ENCODE data around the gene JAM3.

JAM3 gene

GRCh38 chr11:134068829-134069425 is at the start of gene JAM3:
Gene JAM3 (plus strand): TSS chr11:134069072. CDS start chr11:134069084, 12 bp downstream.
- DNase-seq (ENCODE audit: low read depth in 2 of 3, low spot score in 1 of 3): peak; percentile 94 to 97 (median 94)

GRCh38 chr11:134019500-134019899 is 49.4 kb upstream of the JAM3 start:
- DNase-seq (ENCODE audit: low read depth in 2 of 3, low spot score in 1 of 3): no peak

GRCh38 chr11:134020598-134020997 is 48.3 kb upstream of the JAM3 start:
- DNase-seq (ENCODE audit: low read depth in 2 of 3, low spot score in 1 of 3): no peak

- no peak for DNase-seq (ENCODE audit: low read depth in 2 of 3, low spot score in 1 of 3)
Measured at GRCh38 chr11:134021326-134021725, 47.5 kb upstream of the JAM3 start.

- DNase-seq (ENCODE audit: low read depth in 2 of 3, low spot score in 1 of 3): no peak
Measured at GRCh38 chr11:134022748-134023147, 46.1 kb upstream of the JAM3 start.

GRCh38 chr11:134024420-134025081 is 44.3 kb upstream of the JAM3 start:
- peak in 2 of 3 donors; percentile 30 to 35 for DNase-seq (ENCODE audit: low read depth in 2 of 3, low spot score in 1 of 3)

GRCh38 chr11:134025082-134025429 is 43.8 kb upstream of the JAM3 start:
- DNase-seq (ENCODE audit: low read depth in 2 of 3, low spot score in 1 of 3): no peak

- DNase-seq (ENCODE audit: low read depth in 2 of 3, low spot score in 1 of 3): no peak
Measured at GRCh38 chr11:134026655-134027343, 42.1 kb upstream of the JAM3 start.

GRCh38 chr11:134027671-134028070 is 41.2 kb upstream of the JAM3 start:
- DNase-seq (ENCODE audit: low read depth in 2 of 3, low spot score in 1 of 3): no peak

- no peak for DNase-seq (ENCODE audit: low read depth in 2 of 3, low spot score in 1 of 3)
Measured at GRCh38 chr11:134028368-134028920, 40.4 kb upstream of the JAM3 start.

GRCh38 chr11:134030853-134031252 is 38.0 kb upstream of the JAM3 start:
- DNase-seq (ENCODE audit: low read depth in 2 of 3, low spot score in 1 of 3): no peak

- no peak for DNase-seq (ENCODE audit: low read depth in 2 of 3, low spot score in 1 of 3)
Measured at GRCh38 chr11:134032043-134032442, 36.8 kb upstream of the JAM3 start.

GRCh38 chr11:134032501-134033091 is 36.3 kb upstream of the JAM3 start:
- DNase-seq (ENCODE audit: low read depth in 2 of 3, low spot score in 1 of 3): no peak

- DNase-seq (ENCODE audit: low read depth in 2 of 3, low spot score in 1 of 3): no peak
Measured at GRCh38 chr11:134033276-134033675, 35.6 kb upstream of the JAM3 start.

GRCh38 chr11:134033696-134034491 is 35.0 kb upstream of the JAM3 start:
- DNase-seq (ENCODE audit: low read depth in 2 of 3, low spot score in 1 of 3): peak; percentile 36 to 51 (median 47)

- no peak for DNase-seq (ENCODE audit: low read depth in 2 of 3, low spot score in 1 of 3)
Measured at GRCh38 chr11:134034496-134035381, 34.1 kb upstream of the JAM3 start.

GRCh38 chr11:134036492-134037045 is 32.3 kb upstream of the JAM3 start:
- DNase-seq (ENCODE audit: low read depth in 2 of 3, low spot score in 1 of 3): no peak

GRCh38 chr11:134037046-134037908 is 31.6 kb upstream of the JAM3 start:
- peak in 1 of 3 donors; percentile 39 for DNase-seq (ENCODE audit: low read depth in 2 of 3, low spot score in 1 of 3)
